ENCODE data around the gene RWDD3.

The RWDD3 gene, protein sequence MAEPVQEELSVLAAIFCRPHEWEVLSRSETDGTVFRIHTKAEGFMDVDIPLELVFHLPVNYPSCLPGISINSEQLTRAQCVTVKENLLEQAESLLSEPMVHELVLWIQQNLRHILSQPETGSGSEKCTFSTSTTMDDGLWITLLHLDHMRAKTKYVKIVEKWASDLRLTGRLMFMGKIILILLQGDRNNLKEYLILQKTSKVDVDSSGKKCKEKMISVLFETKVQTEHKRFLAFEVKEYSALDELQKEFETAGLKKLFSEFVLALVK

DNA sequence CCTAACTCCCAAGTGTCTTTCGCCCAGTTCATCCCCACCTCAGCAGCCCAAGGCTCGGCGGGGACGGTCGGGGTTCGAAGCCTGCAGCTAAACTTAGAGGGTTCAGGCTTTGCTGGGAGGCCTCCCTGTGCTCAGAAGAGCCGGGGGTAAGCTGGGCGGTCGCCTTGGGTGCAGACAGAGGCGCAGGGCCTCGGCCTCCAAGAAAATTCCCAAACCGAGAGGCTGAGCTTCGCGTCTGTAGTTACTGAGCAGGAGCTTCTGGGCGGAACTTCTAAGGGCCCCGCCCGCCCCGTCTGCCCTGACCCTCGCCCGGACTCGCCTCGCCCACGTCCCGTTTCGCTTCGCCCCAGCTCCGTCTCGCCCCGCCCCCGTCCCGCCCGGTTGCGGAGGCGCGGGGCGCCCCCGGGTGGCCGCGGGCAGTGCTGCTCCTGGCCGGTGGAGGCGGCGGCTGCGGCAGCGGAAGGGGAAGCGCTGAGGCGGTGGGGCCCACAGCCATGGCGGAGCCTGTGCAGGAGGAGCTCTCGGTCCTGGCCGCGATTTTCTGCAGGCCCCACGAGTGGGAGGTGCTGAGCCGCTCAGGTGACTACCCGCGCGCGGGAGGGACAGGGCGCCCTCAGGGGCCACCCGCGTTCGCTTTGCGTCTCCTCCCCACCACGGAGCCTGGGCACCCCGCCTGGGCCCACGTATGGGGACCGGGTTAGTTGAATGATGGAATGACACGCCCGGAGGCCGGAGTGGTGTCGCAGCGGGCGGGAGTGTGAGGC, at the start of gene RWDD3:
TSS of gene RWDD3 (plus strand) at position 474 of the 764 bp plus-strand sequence. CDS start at position 495, 21 bp downstream.
- peak; percentile 75 for DNase-seq (ENCODE audit: extremely low read depth, low read depth)
- TF ChIP-seq, protein P1, sequence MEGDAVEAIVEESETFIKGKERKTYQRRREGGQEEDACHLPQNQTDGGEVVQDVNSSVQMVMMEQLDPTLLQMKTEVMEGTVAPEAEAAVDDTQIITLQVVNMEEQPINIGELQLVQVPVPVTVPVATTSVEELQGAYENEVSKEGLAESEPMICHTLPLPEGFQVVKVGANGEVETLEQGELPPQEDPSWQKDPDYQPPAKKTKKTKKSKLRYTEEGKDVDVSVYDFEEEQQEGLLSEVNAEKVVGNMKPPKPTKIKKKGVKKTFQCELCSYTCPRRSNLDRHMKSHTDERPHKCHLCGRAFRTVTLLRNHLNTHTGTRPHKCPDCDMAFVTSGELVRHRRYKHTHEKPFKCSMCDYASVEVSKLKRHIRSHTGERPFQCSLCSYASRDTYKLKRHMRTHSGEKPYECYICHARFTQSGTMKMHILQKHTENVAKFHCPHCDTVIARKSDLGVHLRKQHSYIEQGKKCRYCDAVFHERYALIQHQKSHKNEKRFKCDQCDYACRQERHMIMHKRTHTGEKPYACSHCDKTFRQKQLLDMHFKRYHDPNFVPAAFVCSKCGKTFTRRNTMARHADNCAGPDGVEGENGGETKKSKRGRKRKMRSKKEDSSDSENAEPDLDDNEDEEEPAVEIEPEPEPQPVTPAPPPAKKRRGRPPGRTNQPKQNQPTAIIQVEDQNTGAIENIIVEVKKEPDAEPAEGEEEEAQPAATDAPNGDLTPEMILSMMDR (IDR thresholded peaks at IDR 0.05; ENCODE audit: low read depth, low read length) = peak; percentile 42

DNA sequence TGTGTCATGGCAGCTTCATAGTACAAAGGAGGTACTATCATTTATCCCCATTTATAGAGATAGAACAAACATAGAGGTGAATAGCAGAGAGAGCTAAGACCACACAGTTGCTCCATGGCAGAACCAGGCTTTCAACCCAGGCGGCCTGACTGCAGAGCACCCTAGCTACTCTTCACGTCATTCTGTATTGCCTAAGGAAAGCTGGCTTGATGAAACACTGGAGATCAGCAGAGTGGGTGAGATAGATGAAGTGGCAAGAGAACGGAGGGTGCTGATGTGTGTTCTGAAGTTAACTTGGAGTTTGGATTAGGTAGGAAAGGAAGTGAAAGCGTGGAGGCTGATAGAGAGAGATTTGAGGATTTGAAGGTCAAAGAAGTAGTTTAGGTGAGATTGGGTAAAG, 47.9 kb upstream of the RWDD3 start:
- TF ChIP-seq, protein P1 (IDR thresholded peaks at IDR 0.05; ENCODE audit: low read depth, low read length) = no peak
- no peak for DNase-seq (ENCODE audit: extremely low read depth, low read depth)

DNA sequence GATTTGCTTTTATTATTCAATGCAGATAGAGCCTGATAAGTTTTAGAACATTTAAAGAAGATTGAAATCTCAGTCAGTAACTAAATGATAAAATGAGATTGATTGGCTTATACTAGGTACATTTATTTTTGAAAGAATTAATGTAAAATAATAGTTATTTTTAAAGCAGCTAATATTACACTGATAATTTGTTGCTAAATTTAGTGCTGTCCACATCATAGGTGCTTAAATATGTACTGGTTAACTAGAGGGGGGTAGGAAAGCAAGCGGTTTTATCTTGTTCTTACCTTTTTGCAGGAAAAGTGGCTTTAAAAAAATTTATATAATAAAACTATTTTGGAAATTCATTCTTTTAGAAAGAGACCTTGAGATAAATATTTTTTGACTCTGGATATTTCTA, 40.4 kb upstream of the RWDD3 start:
- DNase-seq (ENCODE audit: extremely low read depth, low read depth) = no peak

DNA sequence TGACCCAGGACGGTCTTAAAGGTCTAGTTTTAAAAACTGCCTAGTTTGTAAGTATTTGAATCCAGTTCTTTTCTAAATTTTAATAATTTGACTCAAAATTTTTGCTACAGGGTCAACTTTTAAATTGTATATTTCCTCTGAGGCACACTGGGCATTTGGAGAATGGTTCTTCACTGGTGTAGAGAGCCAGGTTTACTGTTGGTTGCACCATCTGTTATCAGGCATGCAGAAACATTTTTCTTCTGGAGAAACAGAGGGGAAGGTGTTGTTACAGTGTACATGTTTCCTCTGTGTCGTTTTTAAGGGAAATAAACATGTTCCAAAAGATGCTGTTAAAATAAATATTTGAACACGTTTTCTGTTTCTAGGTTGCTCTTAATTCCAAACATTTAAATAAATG, 39.0 kb upstream of the RWDD3 start:
- DNase-seq (ENCODE audit: extremely low read depth, low read depth) = no peak
- TF ChIP-seq, protein P1 (IDR thresholded peaks at IDR 0.05; ENCODE audit: low read depth, low read length) = no peak

More for the DNA sequence above, 40.4 kb upstream of the RWDD3 start:
- TF ChIP-seq, protein P1 (IDR thresholded peaks at IDR 0.05; ENCODE audit: low read depth, low read length) = no peak

DNA sequence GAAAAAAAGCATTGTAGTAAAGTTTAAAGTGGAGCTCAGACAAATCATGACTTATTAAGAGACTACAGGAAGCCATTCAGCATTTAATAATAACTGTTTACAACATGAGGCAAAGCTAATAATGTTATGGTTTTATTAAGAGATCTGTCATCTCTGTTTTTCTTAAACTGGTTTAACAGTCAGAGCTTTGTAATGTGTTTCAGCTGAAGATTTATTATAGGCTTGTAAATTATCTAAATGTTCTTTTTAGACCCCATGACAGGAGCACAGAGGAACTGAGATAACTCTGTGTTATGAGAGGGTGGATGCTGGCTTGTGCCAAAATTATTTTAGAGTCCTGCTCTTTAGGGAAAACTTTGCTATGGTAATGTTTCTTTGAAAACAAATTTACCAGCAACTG, 38.0 kb upstream of the RWDD3 start:
- DNase-seq (ENCODE audit: extremely low read depth, low read depth) = no peak
- TF ChIP-seq, protein P1 (IDR thresholded peaks at IDR 0.05; ENCODE audit: low read depth, low read length) = no peak

DNA sequence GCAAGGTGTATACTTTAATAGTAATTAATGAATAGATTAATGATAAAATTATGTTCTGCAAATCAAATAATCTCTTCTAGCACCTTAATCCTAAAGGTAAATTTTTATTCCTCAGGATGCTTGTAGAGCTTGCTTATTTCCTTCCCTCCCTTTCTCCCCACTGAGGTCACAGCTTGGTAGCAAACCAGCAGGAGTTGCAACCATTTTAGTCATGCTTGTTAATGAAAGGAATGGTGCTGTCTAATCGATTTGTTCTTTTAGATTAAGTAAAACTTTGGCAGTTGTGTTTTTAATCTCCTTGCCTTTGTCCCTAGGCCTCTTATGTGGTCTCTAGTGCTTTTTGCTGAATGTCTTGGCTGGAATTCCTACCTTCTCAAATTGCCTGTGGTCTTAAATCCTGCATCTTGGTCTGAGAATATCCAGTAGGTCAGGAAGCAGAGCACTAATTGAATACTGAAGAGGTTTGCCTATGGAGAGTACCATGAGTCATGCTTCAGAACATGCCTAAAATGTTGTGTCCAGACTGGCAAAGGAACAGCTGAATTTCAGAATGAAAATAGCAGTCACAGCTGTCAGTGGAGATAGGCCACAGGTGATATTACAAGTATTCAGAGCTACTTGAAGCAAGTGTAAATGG, 36.3 kb upstream of the RWDD3 start:
- DNase-seq (ENCODE audit: extremely low read depth, low read depth) = no peak
- TF ChIP-seq, protein P1 (IDR thresholded peaks at IDR 0.05; ENCODE audit: low read depth, low read length) = no peak

DNA sequence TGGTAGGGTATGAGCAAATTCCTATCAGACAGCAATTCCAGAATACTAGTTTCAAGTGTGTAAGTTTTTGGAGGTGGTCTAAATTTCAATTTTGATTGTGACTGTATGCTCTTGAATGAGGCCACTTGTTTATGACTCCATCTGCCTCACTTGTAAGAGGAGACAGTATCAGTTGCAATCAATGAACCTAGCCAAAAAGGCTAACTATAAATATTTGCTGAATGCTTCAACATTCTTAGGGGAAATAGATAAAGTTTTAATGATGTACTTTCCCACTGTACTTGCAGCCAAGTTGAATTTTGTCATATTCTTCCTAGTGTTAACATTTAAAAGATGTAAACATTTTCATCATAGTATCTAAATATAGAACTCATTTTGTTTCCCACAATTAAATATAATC, 32.1 kb upstream of the RWDD3 start:
- DNase-seq (ENCODE audit: extremely low read depth, low read depth) = no peak
- TF ChIP-seq, protein P1 (IDR thresholded peaks at IDR 0.05; ENCODE audit: low read depth, low read length) = no peak

Data from AG09319 (cell line).